Uterus (tissue), 2 donors: ENCODE data around the gene GDPD1.

Source experiments
- POLR2A ChIP-seq, 2 donors: fragments of 450-650 bp; IDR thresholded peaks; one replicate each; pipeline ENCODE4 v1.6.1; 2016; ENCODE audit warnings: antibody characterized with exemption in 2 of 2, mild to moderate bottlenecking in 1 of 2, moderate library complexity in 1 of 2
- TF ChIP-seq, protein P1 (sequence below), 4 experiments: fragments of 200-600 bp in 2 of 4; fragments of 450-650 bp in 2 of 4; sonication (generic) in 2 of 4; IDR thresholded peaks; one replicate each; pipeline ENCODE4 v1.5.1; 2016 to 2019; ENCODE audit warnings: antibody characterized with exemption in 4 of 4, mild to moderate bottlenecking in 2 of 4, moderate library complexity in 1 of 4

DNA sequence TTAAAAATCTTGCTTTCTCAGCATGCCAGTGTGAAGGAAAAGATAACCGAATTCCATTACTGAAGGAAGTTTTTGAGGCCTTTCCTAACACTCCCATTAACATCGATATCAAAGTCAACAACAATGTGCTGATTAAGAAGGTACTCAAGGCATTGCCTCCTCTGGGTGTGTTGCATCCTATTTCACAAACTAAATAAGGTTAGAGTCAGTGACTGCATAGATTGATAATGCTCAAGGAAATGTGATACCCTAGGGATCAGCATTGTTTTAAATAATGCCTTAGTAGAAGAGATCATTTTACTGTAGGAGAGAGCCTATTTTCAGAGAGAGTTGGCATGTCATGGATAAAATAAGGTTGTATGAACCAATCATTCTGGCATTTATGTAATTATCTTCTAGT, 36.8 kb downstream of the GDPD1 start:
- TF ChIP-seq, protein P1, sequence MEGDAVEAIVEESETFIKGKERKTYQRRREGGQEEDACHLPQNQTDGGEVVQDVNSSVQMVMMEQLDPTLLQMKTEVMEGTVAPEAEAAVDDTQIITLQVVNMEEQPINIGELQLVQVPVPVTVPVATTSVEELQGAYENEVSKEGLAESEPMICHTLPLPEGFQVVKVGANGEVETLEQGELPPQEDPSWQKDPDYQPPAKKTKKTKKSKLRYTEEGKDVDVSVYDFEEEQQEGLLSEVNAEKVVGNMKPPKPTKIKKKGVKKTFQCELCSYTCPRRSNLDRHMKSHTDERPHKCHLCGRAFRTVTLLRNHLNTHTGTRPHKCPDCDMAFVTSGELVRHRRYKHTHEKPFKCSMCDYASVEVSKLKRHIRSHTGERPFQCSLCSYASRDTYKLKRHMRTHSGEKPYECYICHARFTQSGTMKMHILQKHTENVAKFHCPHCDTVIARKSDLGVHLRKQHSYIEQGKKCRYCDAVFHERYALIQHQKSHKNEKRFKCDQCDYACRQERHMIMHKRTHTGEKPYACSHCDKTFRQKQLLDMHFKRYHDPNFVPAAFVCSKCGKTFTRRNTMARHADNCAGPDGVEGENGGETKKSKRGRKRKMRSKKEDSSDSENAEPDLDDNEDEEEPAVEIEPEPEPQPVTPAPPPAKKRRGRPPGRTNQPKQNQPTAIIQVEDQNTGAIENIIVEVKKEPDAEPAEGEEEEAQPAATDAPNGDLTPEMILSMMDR (IDR thresholded peaks at IDR 0.05): no peak
- TF ChIP-seq POLR2A (IDR thresholded peaks at IDR 0.05): no peak
